ENCODE results near the gene FGF2. TPM values are rescaled to one million over a fixed set of nuclear protein-coding genes. Genes with fewer than 3 reads are reported as not detected.

FGF2 gene
- total RNA-seq, 1 experiment from 2014 or later, result 99.0 TPM

- Histone ChIP-seq H3K23me2 (ENCODE audit: insufficient read length, low read depth, low read length, poor library complexity, severe bottlenecking) (peaks cover 7% of the 10 kb centered on the region), H3K79me2 (ENCODE audit: insufficient read depth, low read length) (peaks cover 13% of the 10 kb centered on the region; the same call in 1 of the 2 replicates), H4K91ac (ENCODE audit: insufficient read length, low read depth, low read length) (no peak overlapping the region), H3K9me3 (ENCODE audit: control insufficient read depth, low read depth, low read length) (no peaks in the 10 kb centered on the region), H2AK5ac (ENCODE audit: insufficient read length, low read length) (no peak overlapping the region), H2AFZ (ENCODE audit: low read length) (no peak overlapping the region), H3K14ac (ENCODE audit: insufficient read depth, low read length) (no peak overlapping the region), H3K18ac (ENCODE audit: insufficient read length, low read depth, low read length) (no peak overlapping the region), H3K56ac (ENCODE audit: insufficient read length, low read depth, low read length) (no peak overlapping the region), H2BK20ac (ENCODE audit: low read depth, low read length, poor library complexity, severe bottlenecking) (no peak overlapping the region), H2BK5ac (ENCODE audit: insufficient read length, low read length) (no peak overlapping the region), H3K23ac (ENCODE audit: insufficient read length, low read depth, low read length) (no peak overlapping the region), H3K79me1 (ENCODE audit: insufficient read depth, low read depth, low read length, poor library complexity, severe bottlenecking) (no peaks in the 10 kb centered on the region), H3K4me2 (ENCODE audit: insufficient read depth, insufficient read length, low read length) (no peak overlapping the region), H4K8ac (replicated peaks; ENCODE audit: insufficient read length, low read depth, low read length) (no peak overlapping the region), H3T11ph (ENCODE audit: low read length) (no peak overlapping the region), H4K20me1 (ENCODE audit: control insufficient read depth, insufficient read depth, insufficient read length) (no peaks in the 10 kb centered on the region), H3K27me3 (ENCODE audit: insufficient read depth, low read length) (no peaks in the 10 kb centered on the region), H2BK12ac (ENCODE audit: insufficient read length, low read depth, low read length) (no peak overlapping the region), H2BK120ac (ENCODE audit: low read depth, low read length, poor library complexity, severe bottlenecking) (no peak overlapping the region), H2BK15ac (ENCODE audit: low read depth, low read length) (no peak overlapping the region), H3K9ac (ENCODE audit: extremely low read depth, insufficient read length, low read length) (no peak overlapping the region), H3K4ac (ENCODE audit: low read depth, low read length) (no peak overlapping the region), H3K4me1 (ENCODE audit: insufficient read depth, low read length) (peaks cover 7% of the 10 kb centered on the region), H4K5ac (ENCODE audit: insufficient read length, low read depth, low read length) (no peak overlapping the region), H3K27ac (ENCODE audit: insufficient read length, low read depth, low read length) (no peak overlapping the region)
- no peak for DNase-seq
- Mint-ChIP-seq H3K36me3 (ENCODE audit: insufficient read depth in 1 of 3, low read depth in 3 of 3) (peaks cover 0 to 3% (median 0%) of the 10 kb centered on the region in 3 experiments; a peak in 2 of 7 replicates), H3K27me3 (ENCODE audit: low read depth) (no peaks in the 10 kb centered on the region), H3K4me1 (peaks cover 11 to 14% of the 10 kb centered on the region in 2 experiments), H3K27ac (no peak overlapping the region), H3K4me3 (peak overlapping the region in 1 of 2 experiments; percentile 71; a peak in 2 of 5 replicates), H3K9me3 (no peaks in the 10 kb centered on the region)
- WGBS (ENCODE audit: extremely low coverage, insufficient read length, low lambda C conversion rate), result no CpG with 5 or more reads among the region's 5 CpGs
- TF ChIP-seq CTCF (conservative IDR thresholded peaks at IDR 0.05), result no peak
Observed at GRCh38 chr4:122920473-122920872, 93.8 kb downstream of the FGF2 start.

All from H9 (cell line).